IMR-90 (cell line): Measurements from ENCODE around the gene FXYD5. TPM values are rescaled to one million over a fixed set of nuclear protein-coding genes. Genes with fewer than 3 reads are reported as not detected.

Experiments used
- ATAC-seq: fragments of 200-7000 bp; cut with Tn5 transposase; 2 replicates; pipeline ENCODE4 v1.9.1; 2020; ENCODE audit warnings: low read depth, mild to moderate bottlenecking, moderate library complexity
- BruUV-seq: library from RNA; stranded (reverse); fragments of 400-500 nt; replicated peaks from 2 replicates; lab custom pipeline; 2021; lab: Mats Ljungman, UMichigan
- CTCF ChIA-PET: fragments of 300-600 bp; formaldehyde crosslinking; extraction: SDS; loops from one replicate; lab custom pipeline; 2021; ENCODE audit warnings: antibody characterized with exemption; lab: Yijun Ruan, JAX
- POLR2A ChIA-PET: fragments of 300-600 bp; sonication (Branson Sonifier 250); formaldehyde crosslinking; loops from one replicate; lab custom pipeline; 2022; ENCODE audit warnings: antibody characterized with exemption; ENCODE audit not compliant: unreplicated experiment; lab: Charles Lee
- DNase-seq: peaks from one replicate; pipeline ENCODE4 v3.0.0; 2013
- H2AFZ ChIP-seq: replicated peaks from 2 replicates; pipeline ENCODE3; 2013; ENCODE audit warnings: low read length, mild to moderate bottlenecking; ENCODE audit not compliant: poor library complexity
- H2AK5ac ChIP-seq: 2 replicates; pipeline ENCODE4 v1.6.1; 2013; ENCODE audit warnings: low read depth, low read length, inconsistent platforms
- H2AK9ac ChIP-seq: replicated peaks from 2 replicates; pipeline ENCODE3; 2013; ENCODE audit warnings: mild to moderate bottlenecking, low read depth, low read length, moderate library complexity; ENCODE audit not compliant: poor library complexity
- H2BK120ac ChIP-seq: 2 replicates; pipeline ENCODE4 v1.6.1; 2013; ENCODE audit warnings: low read depth, low read length, inconsistent platforms
- H2BK15ac ChIP-seq: 3 replicates; pipeline ENCODE4 v1.6.1; 2013; ENCODE audit warnings: low read depth, low read length, inconsistent platforms
- H2BK20ac ChIP-seq: 2 replicates; pipeline ENCODE4 v1.6.1; 2013; ENCODE audit warnings: low read depth, mild to moderate bottlenecking, inconsistent platforms, low read length, moderate library complexity
- H2BK5ac ChIP-seq: 2 replicates; pipeline ENCODE4 v1.6.1; 2013; ENCODE audit warnings: mild to moderate bottlenecking, low read depth, low read length, inconsistent platforms; ENCODE audit not compliant: poor library complexity, severe bottlenecking
- H3K14ac ChIP-seq: replicated peaks from 2 replicates; pipeline ENCODE4 v1.6.1; 2013; ENCODE audit warnings: low read depth, low read length, inconsistent platforms
- H3K18ac ChIP-seq: 2 replicates; pipeline ENCODE4 v1.6.1; 2013; ENCODE audit warnings: low read depth, low read length, control low read depth
- H3K23ac ChIP-seq: 2 replicates; pipeline ENCODE4 v1.6.1; 2013; ENCODE audit warnings: low read depth, low read length, inconsistent platforms
- H3K27ac ChIP-seq: 2 replicates; pipeline ENCODE4 v1.5.1; 2013; ENCODE audit warnings: mild to moderate bottlenecking, control low read depth, low read length; ENCODE audit not compliant: insufficient read depth
- H3K27me3 ChIP-seq: 2 replicates; pipeline ENCODE4 v1.6.1; 2013; ENCODE audit warnings: low read length; ENCODE audit not compliant: control insufficient read depth, insufficient read depth
- H3K36me3 ChIP-seq: 2 replicates; pipeline ENCODE4 v1.6.1; 2013; ENCODE audit warnings: low read length, mixed read lengths; ENCODE audit not compliant: control insufficient read depth, insufficient read depth
- H3K4ac ChIP-seq: 2 replicates; pipeline ENCODE4 v1.6.1; 2013; ENCODE audit warnings: low read depth, low read length, inconsistent platforms
- H3K4me1 ChIP-seq: 2 replicates; pipeline ENCODE4 v1.6.1; 2013; ENCODE audit warnings: low read length, mixed read lengths; ENCODE audit not compliant: control insufficient read depth, insufficient read depth
- H3K4me2 ChIP-seq: 2 replicates; pipeline ENCODE4 v1.6.1; 2013; ENCODE audit warnings: low read depth, mild to moderate bottlenecking, control low read depth, low read length, moderate library complexity
- H3K4me3 ChIP-seq: 2 replicates; pipeline ENCODE4 v1.5.1; 2013; ENCODE audit warnings: low read depth, mild to moderate bottlenecking, control low read depth, low read length, moderate library complexity; ENCODE audit not compliant: insufficient read depth
- H3K56ac ChIP-seq: 2 replicates; pipeline ENCODE4 v1.6.1; 2013; ENCODE audit warnings: low read length, inconsistent platforms; ENCODE audit not compliant: insufficient read depth; ENCODE audit errors: extremely low read depth
- H3K79me1 ChIP-seq, 2 experiments: 2 replicates each; pipeline ENCODE4 v1.6.1; 2013; ENCODE audit warnings: low read length in 2 of 2, inconsistent platforms in 1 of 2, low read depth in 1 of 2
- H3K9ac ChIP-seq: 2 replicates; pipeline ENCODE4 v1.6.1; 2013; ENCODE audit warnings: low read depth, low read length, control low read depth
- H3K9me1 ChIP-seq: 2 replicates; pipeline ENCODE4 v1.6.1; 2013; ENCODE audit warnings: low read length, inconsistent platforms; ENCODE audit not compliant: insufficient read depth
- H3K9me3 ChIP-seq: 2 replicates; pipeline ENCODE4 v1.6.1; 2013; ENCODE audit warnings: low read length; ENCODE audit not compliant: control insufficient read depth, insufficient read depth
- H4K20me1 ChIP-seq: 2 replicates; pipeline ENCODE4 v1.6.1; 2013; ENCODE audit warnings: low read length, inconsistent platforms; ENCODE audit not compliant: insufficient read depth
- H4K5ac ChIP-seq: 2 replicates; pipeline ENCODE4 v1.6.1; 2013; ENCODE audit warnings: mild to moderate bottlenecking, low read depth, low read length, control low read depth
- H4K8ac ChIP-seq, 2 experiments: 2 replicates each; pipeline ENCODE4 v1.6.1; 2013; ENCODE audit warnings: low read depth in 2 of 2, low read length in 2 of 2, control low read depth in 1 of 2, inconsistent platforms in 1 of 2
- H4K91ac ChIP-seq: 2 replicates; pipeline ENCODE4 v1.6.1; 2013; ENCODE audit warnings: low read depth, low read length, inconsistent platforms; ENCODE audit not compliant: insufficient read depth
- BHLHE40 ChIP-seq: fragments of 150-350 bp; IDR thresholded peaks from 2 replicates; pipeline ENCODE4 v1.6.1; 2016; ENCODE audit warnings: mild to moderate bottlenecking, low read depth, low read length
- CEBPB ChIP-seq: IDR thresholded peaks from 2 replicates; pipeline ENCODE4 v1.6.1; 2012; ENCODE audit warnings: low read depth, low read length, improper control_type of control experiment
- CHD1 ChIP-seq: IDR thresholded peaks from 2 replicates; pipeline ENCODE4 v1.6.1; 2012; ENCODE audit warnings: low read depth, low read length, improper control_type of control experiment
- RAD21 ChIP-seq: IDR thresholded peaks from 2 replicates; pipeline ENCODE4 v1.6.1; 2012; ENCODE audit warnings: low read length, improper control_type of control experiment
- RFX5 ChIP-seq: IDR thresholded peaks from 2 replicates; pipeline ENCODE4 v1.8.0; 2012; ENCODE audit warnings: low read depth, mild to moderate bottlenecking, low read length, moderate library complexity
- USF2 ChIP-seq: fragments of 150-350 bp; IDR thresholded peaks from 2 replicates; pipeline ENCODE4 v1.6.1; 2017; ENCODE audit warnings: mild to moderate bottlenecking, antibody characterized with exemption, low read length, low read depth
- WGBS, 2 experiments: methylation state at CpG; one replicate each; pipeline versions ENCODE4 v1.1.5 to v1.1.7; 2013; ENCODE audit warnings: missing lambda C conversion rate in 2 of 2; ENCODE audit not compliant: insufficient read length in 1 of 2; ENCODE audit errors: extremely low coverage in 2 of 2; 5-methylcytosine and 5-hydroxymethylcytosine counted together
- dilution Hi-C: fragments of 300-500 bp; cut with HindIII; formaldehyde crosslinking; loops from one replicate; pipeline ENCODE4 v1.14.3; 2018; ENCODE audit warnings: low sequenced_read_pairs; ENCODE audit not compliant: unreplicated experiment
- in situ Hi-C: fragments of 300-500 bp; cut with MboI; formaldehyde crosslinking; loops from 3 replicates; pipeline ENCODE4 v1.14.3; 2019; ENCODE audit warnings: low sequenced_read_pairs, inconsistent platforms, mixed read lengths
- intact Hi-C: fragments of 100-400 bp; cut with micrococcal nuclease; formaldehyde crosslinking; loops from 2 replicates; pipeline ENCODE4 v1.10.0; 2022
- polyA plus RNA-seq, 3 experiments: library from polyadenylated mRNA; depleted of rRNA; stranded (reverse); fragments of >200 nt; gene quantifications; 2 replicates each; pipeline ENCODE4 v1.2.3, GENCODE V29; 2012; ENCODE audit warnings: low replicate concordance in 1 of 3
- total RNA-seq: library from RNA; depleted of rRNA; stranded (reverse); fragments of >200 nt; gene quantifications from 2 replicates; pipeline ENCODE4 v1.2.3, GENCODE V29; 2012

FXYD5 gene
- total and polyA plus RNA-seq, 2 of the 4 experiments (the other 2 are of a cell fraction): 53.6 to 245 TPM

- H3K23ac ChIP-seq: no peak overlapping the region
- POLR2A ChIA-PET: no interaction called here
- H4K20me1 ChIP-seq: no peaks in the 10 kb centered on the region
- H3K56ac ChIP-seq: no peak overlapping the region
- CTCF ChIA-PET: no interaction called here
- H3K9ac ChIP-seq: no peak overlapping the region
- ATAC-seq (no peak), DNase-seq (no peak)
- H4K91ac ChIP-seq: no peak overlapping the region
- no peak overlapping the region for H3K27ac ChIP-seq
- no peak overlapping the region for H2BK15ac ChIP-seq
- no peaks in the 10 kb centered on the region; the same call in 1 of the 2 replicates for H3K9me3 ChIP-seq
- H3K4me1 ChIP-seq: no peaks in the 10 kb centered on the region
- no peak overlapping the region for H4K5ac ChIP-seq
- no peak overlapping the region for H3K18ac ChIP-seq
- H3K4me3 ChIP-seq: no peak overlapping the region
- no peaks in the 10 kb centered on the region for H3K79me1 ChIP-seq
- no peak overlapping the region for H2AK9ac ChIP-seq
- TF ChIP-seq RAD21 (no peak), RFX5 (no peak), CHD1 (no peak), CEBPB (no peak), USF2 (no peak), BHLHE40 (no peak)
- H2BK20ac ChIP-seq: no peak overlapping the region
- no peak overlapping the region for H3K4me2 ChIP-seq
- no TSS peak for BruUV-seq
- no peak overlapping the region for H2AK5ac ChIP-seq
- WGBS, 2 experiments: no CpG with 5 or more reads among the region's 7 CpGs
- H2AFZ ChIP-seq: no peak overlapping the region
- H3K36me3 ChIP-seq: no peaks in the 10 kb centered on the region
- no peak overlapping the region for H4K8ac ChIP-seq
- no peak overlapping the region for H2BK5ac ChIP-seq
- no peak overlapping the region for H2BK120ac ChIP-seq
- dilution Hi-C loops (no loop called here), in situ Hi-C loops (no loop called here), intact Hi-C loops (no loop called here)
- no peak overlapping the region for H3K4ac ChIP-seq
- H3K9me1 ChIP-seq: no peaks in the 10 kb centered on the region
- H3K27me3 ChIP-seq: peaks cover 2% of the 10 kb centered on the region; the same call in 1 of the 2 replicates
- H3K14ac ChIP-seq: no peak overlapping the region
Measured at GRCh38 chr19:35177377-35178274, 23.1 kb downstream of the FXYD5 start.
